NB4 (cell line): ENCODE results near the gene HMGCS1.

ENCODE experiments used
- MYC ChIP-seq: IDR thresholded peaks from 2 replicates; pipeline ENCODE4 v1.6.1; 2011; ENCODE audit warnings: low read depth, low read length
- POLR2A ChIP-seq: IDR thresholded peaks from 2 replicates; pipeline ENCODE4 v1.6.1; 2011; ENCODE audit warnings: mild to moderate bottlenecking; ENCODE audit not compliant: insufficient read length; ENCODE audit errors: extremely low read depth
- TF ChIP-seq, protein P1 (sequence below): IDR thresholded peaks from one replicate; pipeline ENCODE4 v1.5.1; 2012; ENCODE audit warnings: low read depth, low read length
- TF ChIP-seq, protein P2 (sequence below): IDR thresholded peaks from 2 replicates; pipeline ENCODE4 v1.6.1; 2011; ENCODE audit warnings: low read depth, low read length

DNA sequence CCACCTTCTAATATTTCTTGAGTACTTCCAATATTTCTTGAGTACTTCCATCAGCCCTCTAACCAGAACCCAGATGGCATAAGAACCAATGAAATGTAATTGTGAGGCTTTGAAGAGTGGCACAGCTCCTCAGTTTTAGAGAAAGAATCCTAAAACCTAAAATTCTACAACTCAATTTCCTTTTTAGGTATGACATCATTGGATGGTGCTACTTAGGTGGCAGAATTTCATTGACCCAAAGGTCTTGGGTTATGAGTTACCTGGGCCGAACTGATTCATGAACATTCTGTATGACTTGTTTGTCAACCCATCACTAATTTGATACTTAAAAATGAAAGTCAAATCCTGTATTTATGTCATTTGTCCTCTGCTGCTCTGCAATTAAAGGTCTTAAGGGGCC lies 13.1 kb downstream of the HMGCS1 start:
- TF ChIP-seq, protein P1, sequence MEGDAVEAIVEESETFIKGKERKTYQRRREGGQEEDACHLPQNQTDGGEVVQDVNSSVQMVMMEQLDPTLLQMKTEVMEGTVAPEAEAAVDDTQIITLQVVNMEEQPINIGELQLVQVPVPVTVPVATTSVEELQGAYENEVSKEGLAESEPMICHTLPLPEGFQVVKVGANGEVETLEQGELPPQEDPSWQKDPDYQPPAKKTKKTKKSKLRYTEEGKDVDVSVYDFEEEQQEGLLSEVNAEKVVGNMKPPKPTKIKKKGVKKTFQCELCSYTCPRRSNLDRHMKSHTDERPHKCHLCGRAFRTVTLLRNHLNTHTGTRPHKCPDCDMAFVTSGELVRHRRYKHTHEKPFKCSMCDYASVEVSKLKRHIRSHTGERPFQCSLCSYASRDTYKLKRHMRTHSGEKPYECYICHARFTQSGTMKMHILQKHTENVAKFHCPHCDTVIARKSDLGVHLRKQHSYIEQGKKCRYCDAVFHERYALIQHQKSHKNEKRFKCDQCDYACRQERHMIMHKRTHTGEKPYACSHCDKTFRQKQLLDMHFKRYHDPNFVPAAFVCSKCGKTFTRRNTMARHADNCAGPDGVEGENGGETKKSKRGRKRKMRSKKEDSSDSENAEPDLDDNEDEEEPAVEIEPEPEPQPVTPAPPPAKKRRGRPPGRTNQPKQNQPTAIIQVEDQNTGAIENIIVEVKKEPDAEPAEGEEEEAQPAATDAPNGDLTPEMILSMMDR = no peak
- TF ChIP-seq, protein P2, sequence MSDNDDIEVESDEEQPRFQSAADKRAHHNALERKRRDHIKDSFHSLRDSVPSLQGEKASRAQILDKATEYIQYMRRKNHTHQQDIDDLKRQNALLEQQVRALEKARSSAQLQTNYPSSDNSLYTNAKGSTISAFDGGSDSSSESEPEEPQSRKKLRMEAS = no peak
- no peak for TF ChIP-seq POLR2A
- no peak for TF ChIP-seq MYC
